HFFc6 (cell line): ENCODE measurements around the gene DMKN. TPM values are rescaled to one million over a fixed set of nuclear protein-coding genes. Genes with fewer than 3 reads are reported as not detected.

Experiments
- DNase-seq: peaks from one replicate; pipeline ENCODE4 v3.0.0-alpha.2; 2018
- H3K27ac Mint-ChIP-seq: 2 replicates; pipeline ENCODE4 v1.8.0; 2020; ENCODE audit warnings: mild to moderate bottlenecking, mixed read lengths
- H3K27me3 Mint-ChIP-seq: 2 replicates; pipeline ENCODE4 v1.8.0; 2021; ENCODE audit warnings: mild to moderate bottlenecking, moderate library complexity, mixed read lengths; ENCODE audit not compliant: insufficient read depth
- H3K36me3 Mint-ChIP-seq: 2 replicates; pipeline ENCODE4 v1.8.0; 2021; ENCODE audit warnings: low read depth, mixed read lengths
- H3K4me1 Mint-ChIP-seq: 2 replicates; pipeline ENCODE4 v1.8.0; 2020; ENCODE audit warnings: low read depth, mixed read lengths
- H3K4me3 Mint-ChIP-seq: 2 replicates; pipeline ENCODE4 v1.8.0; 2020; ENCODE audit warnings: mild to moderate bottlenecking, moderate library complexity, mixed read lengths
- H3K9me3 Mint-ChIP-seq: 2 replicates; pipeline ENCODE4 v1.8.0; 2020; ENCODE audit warnings: mild to moderate bottlenecking, mixed read lengths
- CTCF ChIP-seq: fragments of 200-600 bp; sonication (generic); IDR thresholded peaks from 2 replicates; pipeline ENCODE4 v1.5.0; 2021; ENCODE audit warnings: antibody characterized with exemption, mild to moderate bottlenecking
- total RNA-seq, 6 experiments: library from RNA; stranded (reverse); fragmentation: NEBNext Ultra II Directional; extraction: Animal tissue kit (Norgen Biotek cat#: 25700); gene quantifications; 2 replicates in 1 of 6; 3 replicates in 5 of 6; pipeline ENCODE4 v1.2.3, GENCODE V29; 2021

Gene DMKN
- total RNA-seq, 6 experiments from 2014 or later = 0.27 to 0.75 (median 0.73) TPM; not detected in 3

GRCh38 chr19:35545855-35546381 is 32.5 kb upstream of the DMKN start:
- H3K4me3 Mint-ChIP-seq = peak overlapping the region; percentile 97
- peaks cover 2% of the 10 kb centered on the region for H3K27me3 Mint-ChIP-seq
- peak overlapping the region; percentile 75 for H3K27ac Mint-ChIP-seq
- no peak for DNase-seq
- H3K4me1 Mint-ChIP-seq = peaks cover 22% of the 10 kb centered on the region
- H3K9me3 Mint-ChIP-seq = no peaks in the 10 kb centered on the region
- H3K36me3 Mint-ChIP-seq = peaks cover 6% of the 10 kb centered on the region; the same call in 1 of the 2 replicates
- TF ChIP-seq CTCF = no peak

GRCh38 chr19:35545001-35545854 is 31.8 kb upstream of the DMKN start, which contains the start of gene TMEM147:
Gene TMEM147, plus strand, starts transcription at chr19:35545626. Its CDS starts 114 bp downstream, at chr19:35545740.
- Mint-ChIP-seq H3K27ac (peak within 1 kb of the TSS; percentile 85), H3K4me3 (peak within 1 kb of the TSS; percentile 97), H3K4me1 (peaks cover 22% of the 10 kb centered on the region), H3K27me3 (peaks cover 2% of the 10 kb centered on the region), H3K36me3 (peaks cover 10% of the 10 kb centered on the region; the same call in 1 of the 2 replicates), H3K9me3 (no peaks in the 10 kb centered on the region)
- TF ChIP-seq CTCF = no peak
- DNase-seq = peak; percentile 76

GRCh38 chr19:35544110-35544802 is 30.8 kb upstream of the DMKN start:
- no peak for DNase-seq
- peaks cover 2% of the 10 kb centered on the region for H3K27me3 Mint-ChIP-seq
- H3K27ac Mint-ChIP-seq = peak overlapping the region; percentile 85
- peaks cover 12% of the 10 kb centered on the region; the same call in 1 of the 2 replicates for H3K36me3 Mint-ChIP-seq
- peaks cover 22% of the 10 kb centered on the region for H3K4me1 Mint-ChIP-seq
- no peak for TF ChIP-seq CTCF
- H3K4me3 Mint-ChIP-seq = peak overlapping the region; percentile 97
- no peaks in the 10 kb centered on the region for H3K9me3 Mint-ChIP-seq

- Mint-ChIP-seq H3K4me1 (peaks cover 22% of the 10 kb centered on the region), H3K36me3 (peaks cover 12% of the 10 kb centered on the region; the same call in 1 of the 2 replicates), H3K4me3 (no peak overlapping the region), H3K27me3 (peaks cover 2% of the 10 kb centered on the region), H3K27ac (no peak overlapping the region), H3K9me3 (no peaks in the 10 kb centered on the region)
- TF ChIP-seq CTCF = no peak
- no peak for DNase-seq
Observed at GRCh38 chr19:35543280-35544109, 30.0 kb upstream of the DMKN start.

- H3K27me3 Mint-ChIP-seq = peaks cover 2% of the 10 kb centered on the region
- no peak for TF ChIP-seq CTCF
- no peak for DNase-seq
- peaks cover 20% of the 10 kb centered on the region for H3K4me1 Mint-ChIP-seq
- H3K27ac Mint-ChIP-seq = no peak overlapping the region
- H3K4me3 Mint-ChIP-seq = no peak overlapping the region
- H3K36me3 Mint-ChIP-seq = peaks cover 10% of the 10 kb centered on the region; the same call in 1 of the 2 replicates
- H3K9me3 Mint-ChIP-seq = no peaks in the 10 kb centered on the region
Observed at GRCh38 chr19:35542209-35542608, 28.8 kb upstream of the DMKN start.
